Adrenal gland (tissue), 12 donors: ENCODE measurements around the gene PLD1. TPM values are rescaled to one million over a fixed set of nuclear protein-coding genes. Genes with fewer than 3 reads are reported as not detected.
A peak's percentile ranks its signal among the peaks of the same experiment; 100 is the strongest.

Experiments used
- DNase-seq, 7 donors: peaks; one replicate each; pipeline ENCODE4 v3.0.0-alpha.2; 2019 to 2020
- H3K27ac ChIP-seq, 5 donors: fragments of 200-600 bp; sonication (generic) in 4 of 5; 1 replicate in 3 of 5; 2 replicates in 2 of 5; pipeline versions ENCODE4 v1.5.1 to v1.8.0; 2016 to 2020; ENCODE audit warnings: mild to moderate bottlenecking in 1 of 5
- H3K27me3 ChIP-seq: fragments of 200-600 bp; 2 replicates; pipeline ENCODE4 v1.8.0; 2021
- H3K36me3 ChIP-seq, 2 donors: fragments of 200-600 bp; replicated peaks in 1 of 2; 1 replicate in 1 of 2; 2 replicates in 1 of 2; pipeline versions ENCODE4 v1.5.1 to v1.8.0; 2018 to 2022
- H3K4me1 ChIP-seq, 2 donors: fragments of 200-600 bp; replicated peaks in 1 of 2; 1 replicate in 1 of 2; 2 replicates in 1 of 2; pipeline versions ENCODE4 v1.5.1 to v1.8.0; 2018 to 2021
- H3K4me3 ChIP-seq, 4 donors: fragments of 200-600 bp; sonication (generic) in 3 of 4; one replicate each; pipeline ENCODE4 v1.5.1; 2016 to 2018
- H3K9me3 ChIP-seq, 3 donors: fragments of 200-600 bp; sonication (generic) in 1 of 3; replicated peaks in 1 of 3; 1 replicate in 2 of 3; 2 replicates in 1 of 3; pipeline versions ENCODE4 v1.5.1 to v1.8.0; 2016 to 2021
- CTCF ChIP-seq, 6 experiments: fragments of 450-650 bp in 4 of 6; fragments of 200-600 bp in 2 of 6; sonication (generic) in 1 of 6; IDR thresholded peaks; 1 replicate in 5 of 6; 2 replicates in 1 of 6; pipeline versions ENCODE4 v1.5.1 to v1.8.0; 2016 to 2021; ENCODE audit warnings: antibody characterized with exemption in 6 of 6, mild to moderate bottlenecking in 2 of 6, moderate library complexity in 1 of 6
- POLR2A ChIP-seq, 2 donors: fragments of 450-650 bp; IDR thresholded peaks; one replicate each; pipeline ENCODE4 v1.6.1; 2017; ENCODE audit warnings: antibody characterized with exemption in 2 of 2, mild to moderate bottlenecking in 2 of 2, moderate library complexity in 1 of 2
- WGBS, 4 donors: extraction: QIAGEN DNeasy Blood & Tissue Kit in 2 of 4; methylation state at CpG; one replicate each; pipeline versions ENCODE4 v1.1.5 to v1.1.7; 2013 to 2017; 5-methylcytosine and 5-hydroxymethylcytosine counted together
- intact Hi-C, 2 donors: fragments of 100-400 bp; cut with DNase I; formaldehyde crosslinking; loops; one replicate each; pipeline versions ENCODE4 v1.14.1 to v1.15.0; 2022 to 2023
- polyA plus RNA-seq, 3 donors: library from polyadenylated mRNA; stranded (reverse); fragments of 200-250 nt in 2 of 3; fragments of 350-450 nt in 1 of 3; fragmentation: Illumina TruSeq in 1 of 3; extraction: RNeasy Lipid Tissue Mini Kit (QIAGEN cat#74804) in 1 of 3; gene quantifications; one replicate each; pipeline ENCODE4 v1.2.3, GENCODE V29; 2013 to 2014
- total RNA-seq, 9 donors: library from RNA; depleted of rRNA in 4 of 9; stranded (reverse); fragments of >200 nt in 4 of 9; fragments of 120-200 nt in 1 of 9; fragmentation: NEBNext Ultra II Directional in 1 of 9; extraction: Animal tissue kit (Norgen Biotek cat#: 25700) in 1 of 9; gene quantifications; one replicate each; pipeline versions ENCODE4 v1.1.0 to v1.2.4, GENCODE V29; 2013 to 2023
- donor health status: healthy with polysubstance abuse.
- donor health status: Bipolar disorder and iron deficiency.
- donor health status: DM: yes; HTN: yes; CAD: no.
- donor health status: DM: no; HTN: no; CAD: no.
- donor health status: DM: no; HTN: no; CAD: no.
- donor health status: DM: yes; HTN: yes; CAD: no.

The PLD1 gene
- total and polyA plus RNA-seq, 12 donors, result 25.7 to 178 (median 94.5) TPM

DNA sequence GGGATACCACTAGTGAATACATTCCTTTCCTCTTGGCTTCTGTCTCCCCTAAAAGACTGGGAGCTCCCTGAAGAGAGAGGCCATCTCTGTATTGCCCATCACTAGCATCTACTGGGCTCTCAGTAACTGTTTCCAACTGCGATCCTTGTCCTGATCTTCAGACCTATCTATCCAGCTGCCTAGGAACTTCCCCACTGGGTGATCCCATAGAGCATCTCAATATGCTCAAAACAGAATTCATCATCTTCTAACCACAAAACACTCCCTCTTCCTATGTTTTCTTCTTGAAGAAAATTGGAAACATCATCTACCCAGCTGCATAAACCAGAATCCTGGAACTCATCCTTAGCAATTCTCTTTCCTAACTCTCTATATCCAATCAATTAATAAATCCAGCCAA, 54.6 kb downstream of the PLD1 start:
- no peaks in the 10 kb centered on the region for H3K27me3 ChIP-seq
- H3K9me3 ChIP-seq, result no peaks in the 10 kb centered on the region
- TF ChIP-seq POLR2A (IDR thresholded peaks at IDR 0.05), result no peak
- TF ChIP-seq CTCF (IDR thresholded peaks at IDR 0.05), result no peak
- DNase-seq, result no peak
- 98 to 100% (median 100%) methylated on average over 1 of the region's 1 CpG for WGBS, 4 donors
- no peak overlapping the region for H3K4me3 ChIP-seq
- intact Hi-C loops, result no loop called here
- no peak overlapping the region for H3K27ac ChIP-seq
- no peaks in the 10 kb centered on the region for H3K36me3 ChIP-seq
- peaks cover 8 to 49% of the 10 kb centered on the region in 2 donors for H3K4me1 ChIP-seq

DNA sequence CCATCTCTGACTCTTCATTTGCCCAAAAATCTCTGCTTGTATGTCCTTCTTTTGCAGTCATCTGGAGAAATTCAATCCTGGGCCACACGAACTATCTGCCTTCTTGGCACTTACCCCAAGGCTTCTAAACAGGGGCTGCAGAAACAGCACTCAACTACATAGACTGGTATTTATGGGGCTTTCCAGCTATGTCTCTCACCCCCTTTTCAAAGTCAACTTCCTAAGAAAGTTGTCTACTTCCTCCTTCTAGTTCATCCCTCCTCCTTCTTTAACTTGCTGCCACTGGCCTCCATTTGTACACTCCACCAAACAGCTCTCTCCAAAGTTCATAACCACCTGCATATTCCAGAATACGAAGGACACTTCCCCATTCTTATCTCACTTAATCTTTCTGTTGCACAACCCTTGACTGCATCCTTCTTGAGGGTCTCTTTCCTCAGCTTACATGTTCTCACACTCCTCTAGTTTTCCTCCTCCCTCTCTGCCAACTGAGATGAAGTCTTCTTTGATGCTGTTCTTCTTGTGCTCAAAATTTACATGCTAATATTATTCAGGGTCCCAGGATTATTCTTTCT, 55.2 kb downstream of the PLD1 start:
- Histone ChIP-seq H3K9me3 (no peaks in the 10 kb centered on the region), H3K4me1 (peaks cover 9 to 46% of the 10 kb centered on the region in 2 donors), H3K36me3 (no peaks in the 10 kb centered on the region), H3K27ac (no peak overlapping the region), H3K4me3 (no peak overlapping the region), H3K27me3 (no peaks in the 10 kb centered on the region)
- no peak for TF ChIP-seq POLR2A (IDR thresholded peaks at IDR 0.05)
- TF ChIP-seq CTCF (IDR thresholded peaks at IDR 0.05), result no peak
- 45 to 55% (median 53%) methylated on average over 2 of the region's 2 CpGs for WGBS, 4 donors
- DNase-seq, result no peak
- intact Hi-C loops, result no loop called here

GRCh38 chr3:171753665-171754408, 56.4 kb downstream of the PLD1 start:
- Histone ChIP-seq H3K9me3 (no peaks in the 10 kb centered on the region), H3K4me1 (peaks cover 22 to 52% of the 10 kb centered on the region in 2 donors), H3K27me3 (no peaks in the 10 kb centered on the region), H3K27ac (peak overlapping the region in 2 of 5 donors; percentile 69 to 75), H3K4me3 (no peak overlapping the region), H3K36me3 (no peaks in the 10 kb centered on the region)
- intact Hi-C loops, result no loop called here
- no peak for DNase-seq
- no peak for TF ChIP-seq POLR2A (IDR thresholded peaks at IDR 0.05)
- no peak for TF ChIP-seq CTCF (IDR thresholded peaks at IDR 0.05)
- 71 to 88% (median 80%) methylated on average over 5 of the region's 5 CpGs for WGBS, 4 donors

GRCh38 chr3:171753025-171753472, 57.2 kb downstream of the PLD1 start:
- H3K27ac ChIP-seq, result peak overlapping the region in 3 of 5 donors; percentile 7 to 75 (median 69)
- intact Hi-C loops, result no loop called here
- no peaks in the 10 kb centered on the region for H3K27me3 ChIP-seq
- no peaks in the 10 kb centered on the region for H3K9me3 ChIP-seq
- H3K36me3 ChIP-seq, result no peaks in the 10 kb centered on the region
- peak; percentile 74 to 93 (median 82) for DNase-seq
- no peak overlapping the region for H3K4me3 ChIP-seq
- H3K4me1 ChIP-seq, result peaks cover 28 to 60% of the 10 kb centered on the region in 2 donors
- TF ChIP-seq CTCF (IDR thresholded peaks at IDR 0.05) (no peak), POLR2A (IDR thresholded peaks at IDR 0.05) (peak in 1 of 2 donors; percentile 22)
- WGBS, 4 donors, result 28 to 56% (median 33%) methylated on average over 5 of the region's 5 CpGs
